H1 (cell line): ENCODE results near the gene GRK5. TPM values are rescaled to one million over a fixed set of nuclear protein-coding genes. Genes with fewer than 3 reads are reported as not detected.

Experiments used
- CHD1 ChIP-seq: IDR thresholded peaks from 2 replicates; pipeline ENCODE4 v1.6.1; 2012; ENCODE audit warnings: low read depth, low read length, improper control_type of control experiment
- KDM1A ChIP-seq: fragments of 200-600, 300-600 bp; sonication (generic); IDR thresholded peaks from 2 replicates; pipeline ENCODE4 v1.7.1; 2016; ENCODE audit warnings: mild to moderate bottlenecking, low read length, borderline replicate concordance
- NANOG ChIP-seq: IDR thresholded peaks from 2 replicates; pipeline ENCODE4 v1.6.1; 2011; ENCODE audit warnings: low read length, low read depth, mild to moderate bottlenecking, inconsistent platforms; ENCODE audit not compliant: insufficient read depth, poor library complexity, severe bottlenecking
- RAD21 ChIP-seq, 2 experiments: IDR thresholded peaks in 1 of 2; conservative IDR thresholded peaks in 1 of 2; 2 replicates each; pipeline ENCODE4 v1.6.1; 2011; ENCODE audit warnings: low read depth in 2 of 2, low read length in 2 of 2, improper control_type of control experiment in 1 of 2, inconsistent platforms in 1 of 2, mild to moderate bottlenecking in 1 of 2, moderate library complexity in 1 of 2
- RBBP5 ChIP-seq: IDR thresholded peaks from 2 replicates; pipeline ENCODE4 v1.7.1; 2012; ENCODE audit warnings: low read depth, mild to moderate bottlenecking, inconsistent platforms, low read length, moderate library complexity, borderline replicate concordance
- SUZ12 ChIP-seq: fragments of 200-600 bp; sonication (generic); IDR thresholded peaks from 2 replicates; pipeline ENCODE4 v1.6.1; 2012; ENCODE audit warnings: mild to moderate bottlenecking, inconsistent platforms, low read length, moderate library complexity, mixed read lengths
- polyA plus RNA-seq, 7 experiments: library from polyadenylated mRNA; depleted of rRNA in 3 of 7; stranded (reverse) in 5 of 7; unstranded in 2 of 7; fragments of >200 nt in 5 of 7; fragments of 200-250 nt in 2 of 7; gene quantifications; 1 replicate in 5 of 7; 2 replicates in 1 of 7; 4 replicates in 1 of 7; pipeline versions ENCODE4 v1.2.1 to v1.2.3, GENCODE V29; 2011 to 2013; ENCODE audit warnings: missing spikeins in 2 of 7, mixed read lengths in 2 of 7
- total RNA-seq: library from RNA; stranded (reverse); fragmentation: NEBNext Ultra II Directional; extraction: Animal tissue kit (Norgen Biotek cat#: 25700); gene quantifications from 2 replicates; pipeline ENCODE4 v1.2.1, GENCODE V29; 2021

The GRK5 gene
- total and polyA plus RNA-seq, 2 of the 8 experiments (the other 6 are each of a cell fraction or from before 2014, with no cell fraction given) = 0.54 to 2.5 TPM

GRCh38 chr10:119423510-119424257, 216.3 kb downstream of the GRK5 start (continued):
- no peak for TF ChIP-seq RBBP5
- TF ChIP-seq CHD1 = no peak
- TF ChIP-seq NANOG = no peak
- TF ChIP-seq KDM1A = no peak
- no peak for TF ChIP-seq RAD21 (IDR thresholded peaks at IDR 0.05 in 1 of 2, conservative IDR thresholded peaks at IDR 0.05 in 1 of 2; ENCODE audit: low read depth in 2 of 2, low read length in 2 of 2)
- no peak for TF ChIP-seq SUZ12
- TF ChIP-seq, all 59 proteins: peak for 0
